ENCODE results near the gene MAML3. TPM values are rescaled to one million over a fixed set of nuclear protein-coding genes. Genes with fewer than 3 reads are reported as not detected.

MAML3 gene
- total and polyA plus RNA-seq, 5 donors from 2014 or later, result 0.11 to 1.1 (median 0.16) TPM; not detected in 1

GRCh38 chr4:139725236-139725635, 428.7 kb downstream of the MAML3 start:
- no peak overlapping the region for H3K27ac Mint-ChIP-seq
- H3K27me3 ChIP-seq (ENCODE audit: control insufficient read depth, insufficient read depth, low read length), result no peaks in the 10 kb centered on the region
- no peaks in the 10 kb centered on the region for H3K9me3 ChIP-seq (ENCODE audit: control insufficient read depth in 2 of 2, low read length in 2 of 2)
- H3K4me1 Mint-ChIP-seq, result peaks cover 0 to 3% (median 0%) of the 10 kb centered on the region in 4 donors
- DNase-seq (no peak), ATAC-seq (ENCODE audit: low read depth in 2 of 2) (no peak)
- H3K4me1 ChIP-seq (ENCODE audit: control insufficient read depth, insufficient read depth, low read length, poor library complexity, severe bottlenecking), result no peaks in the 10 kb centered on the region
- H3K36me3 ChIP-seq (ENCODE audit: control insufficient read depth, insufficient read depth, low read length), result no peaks in the 10 kb centered on the region
- no peak overlapping the region for H3K4me3 Mint-ChIP-seq
- H3K9me3 Mint-ChIP-seq, result no peaks in the 10 kb centered on the region
- H3K36me3 Mint-ChIP-seq, result peaks cover 12% of the 10 kb centered on the region
- peaks cover 1% of the 10 kb centered on the region for H3K27me3 Mint-ChIP-seq
- H3K4me3 ChIP-seq (ENCODE audit: low read depth, low read length), result no peak overlapping the region
- H3K27ac ChIP-seq (ENCODE audit: insufficient read depth, low read length, poor library complexity, severe bottlenecking), result no peak overlapping the region

- no peak overlapping the region for H3K27ac ChIP-seq (ENCODE audit: insufficient read depth, low read length, poor library complexity, severe bottlenecking)
- H3K36me3 ChIP-seq (ENCODE audit: control insufficient read depth, insufficient read depth, low read length), result no peaks in the 10 kb centered on the region
- no peaks in the 10 kb centered on the region for H3K9me3 ChIP-seq (ENCODE audit: control insufficient read depth in 2 of 2, low read length in 2 of 2)
- Mint-ChIP-seq H3K27ac (no peak overlapping the region), H3K36me3 (peaks cover 21% of the 10 kb centered on the region), H3K27me3 (no peaks in the 10 kb centered on the region), H3K4me3 (no peak overlapping the region), H3K4me1 (no peaks in the 10 kb centered on the region), H3K9me3 (peaks cover 0 to 2% (median 0%) of the 10 kb centered on the region in 7 donors)
- ATAC-seq (ENCODE audit: low read depth in 2 of 2) (no peak), DNase-seq (no peak)
- no peaks in the 10 kb centered on the region for H3K27me3 ChIP-seq (ENCODE audit: control insufficient read depth, insufficient read depth, low read length)
- no peak overlapping the region for H3K4me3 ChIP-seq (ENCODE audit: low read depth, low read length)
- no peaks in the 10 kb centered on the region for H3K4me1 ChIP-seq (ENCODE audit: control insufficient read depth, insufficient read depth, low read length, poor library complexity, severe bottlenecking)
Measured at GRCh38 chr4:139721789-139722188, 432.2 kb downstream of the MAML3 start.

GRCh38 chr4:139720806-139721205, 433.2 kb downstream of the MAML3 start:
- Histone ChIP-seq H3K36me3 (ENCODE audit: control insufficient read depth, insufficient read depth, low read length) (no peaks in the 10 kb centered on the region), H3K9me3 (ENCODE audit: control insufficient read depth in 2 of 2, low read length in 2 of 2) (no peaks in the 10 kb centered on the region), H3K27me3 (ENCODE audit: control insufficient read depth, insufficient read depth, low read length) (no peaks in the 10 kb centered on the region), H3K4me1 (ENCODE audit: control insufficient read depth, insufficient read depth, low read length, poor library complexity, severe bottlenecking) (no peaks in the 10 kb centered on the region), H3K27ac (ENCODE audit: insufficient read depth, low read length, poor library complexity, severe bottlenecking) (no peak overlapping the region), H3K4me3 (ENCODE audit: low read depth, low read length) (no peak overlapping the region)
- no peak overlapping the region for H3K4me3 Mint-ChIP-seq
- H3K36me3 Mint-ChIP-seq, result peaks cover 21% of the 10 kb centered on the region
- no peaks in the 10 kb centered on the region for H3K27me3 Mint-ChIP-seq
- ATAC-seq (ENCODE audit: low read depth in 2 of 2) (no peak), DNase-seq (no peak)
- H3K4me1 Mint-ChIP-seq, result no peaks in the 10 kb centered on the region
- no peak overlapping the region for H3K27ac Mint-ChIP-seq
- H3K9me3 Mint-ChIP-seq, result peaks cover 0 to 2% (median 0%) of the 10 kb centered on the region in 7 donors

GRCh38 chr4:139719381-139720101, 434.4 kb downstream of the MAML3 start:
- Histone ChIP-seq H3K36me3 (ENCODE audit: control insufficient read depth, insufficient read depth, low read length) (no peaks in the 10 kb centered on the region), H3K27ac (ENCODE audit: insufficient read depth, low read length, poor library complexity, severe bottlenecking) (no peak overlapping the region), H3K4me1 (ENCODE audit: control insufficient read depth, insufficient read depth, low read length, poor library complexity, severe bottlenecking) (no peaks in the 10 kb centered on the region), H3K9me3 (ENCODE audit: control insufficient read depth in 2 of 2, low read length in 2 of 2) (no peaks in the 10 kb centered on the region), H3K4me3 (ENCODE audit: low read depth, low read length) (no peak overlapping the region), H3K27me3 (ENCODE audit: control insufficient read depth, insufficient read depth, low read length) (no peaks in the 10 kb centered on the region)
- Mint-ChIP-seq H3K27ac (no peak overlapping the region), H3K4me1 (no peaks in the 10 kb centered on the region), H3K36me3 (peaks cover 17% of the 10 kb centered on the region), H3K4me3 (no peak overlapping the region), H3K27me3 (no peaks in the 10 kb centered on the region), H3K9me3 (peaks cover 0 to 2% (median 0%) of the 10 kb centered on the region in 7 donors)
- ATAC-seq (ENCODE audit: low read depth in 2 of 2) (no peak), DNase-seq (no peak)

- H3K27ac ChIP-seq (ENCODE audit: insufficient read depth, low read length, poor library complexity, severe bottlenecking), result no peak overlapping the region
- no peaks in the 10 kb centered on the region for H3K36me3 ChIP-seq (ENCODE audit: control insufficient read depth, insufficient read depth, low read length)
- Mint-ChIP-seq H3K4me3 (no peak overlapping the region), H3K27me3 (no peaks in the 10 kb centered on the region), H3K4me1 (no peaks in the 10 kb centered on the region), H3K9me3 (peaks cover 0 to 2% (median 0%) of the 10 kb centered on the region in 7 donors), H3K36me3 (peaks cover 17% of the 10 kb centered on the region), H3K27ac (no peak overlapping the region)
- H3K4me1 ChIP-seq (ENCODE audit: control insufficient read depth, insufficient read depth, low read length, poor library complexity, severe bottlenecking), result no peaks in the 10 kb centered on the region
- H3K4me3 ChIP-seq (ENCODE audit: low read depth, low read length), result no peak overlapping the region
- no peaks in the 10 kb centered on the region for H3K27me3 ChIP-seq (ENCODE audit: control insufficient read depth, insufficient read depth, low read length)
- DNase-seq, result no peak
- H3K9me3 ChIP-seq (ENCODE audit: control insufficient read depth in 2 of 2, low read length in 2 of 2), result no peaks in the 10 kb centered on the region
- no peak for ATAC-seq (ENCODE audit: low read depth in 2 of 2)
Measured at GRCh38 chr4:139718833-139719232, 435.2 kb downstream of the MAML3 start.

GRCh38 chr4:139718358-139718757, 435.6 kb downstream of the MAML3 start:
- no peaks in the 10 kb centered on the region for H3K9me3 ChIP-seq (ENCODE audit: control insufficient read depth in 2 of 2, low read length in 2 of 2)
- DNase-seq (no peak), ATAC-seq (ENCODE audit: low read depth in 2 of 2) (no peak)
- Mint-ChIP-seq H3K36me3 (peaks cover 17% of the 10 kb centered on the region), H3K27me3 (no peaks in the 10 kb centered on the region), H3K27ac (no peak overlapping the region), H3K9me3 (peaks cover 0 to 2% (median 0%) of the 10 kb centered on the region in 7 donors), H3K4me3 (no peak overlapping the region), H3K4me1 (no peaks in the 10 kb centered on the region)
- H3K4me3 ChIP-seq (ENCODE audit: low read depth, low read length), result no peak overlapping the region
- no peaks in the 10 kb centered on the region for H3K27me3 ChIP-seq (ENCODE audit: control insufficient read depth, insufficient read depth, low read length)
- no peak overlapping the region for H3K27ac ChIP-seq (ENCODE audit: insufficient read depth, low read length, poor library complexity, severe bottlenecking)
- no peaks in the 10 kb centered on the region for H3K36me3 ChIP-seq (ENCODE audit: control insufficient read depth, insufficient read depth, low read length)
- no peaks in the 10 kb centered on the region for H3K4me1 ChIP-seq (ENCODE audit: control insufficient read depth, insufficient read depth, low read length, poor library complexity, severe bottlenecking)

GRCh38 chr4:139715746-139716391, 438.1 kb downstream of the MAML3 start:
- no peaks in the 10 kb centered on the region for H3K27me3 Mint-ChIP-seq
- DNase-seq (no peak), ATAC-seq (ENCODE audit: low read depth in 2 of 2) (no peak)
- H3K4me3 Mint-ChIP-seq, result no peak overlapping the region
- Histone ChIP-seq H3K36me3 (ENCODE audit: control insufficient read depth, insufficient read depth, low read length) (no peaks in the 10 kb centered on the region), H3K4me3 (ENCODE audit: low read depth, low read length) (no peak overlapping the region), H3K27ac (ENCODE audit: insufficient read depth, low read length, poor library complexity, severe bottlenecking) (no peak overlapping the region), H3K9me3 (ENCODE audit: control insufficient read depth in 2 of 2, low read length in 2 of 2) (no peaks in the 10 kb centered on the region), H3K4me1 (ENCODE audit: control insufficient read depth, insufficient read depth, low read length, poor library complexity, severe bottlenecking) (no peaks in the 10 kb centered on the region), H3K27me3 (ENCODE audit: control insufficient read depth, insufficient read depth, low read length) (no peaks in the 10 kb centered on the region)
- no peak overlapping the region for H3K27ac Mint-ChIP-seq
- no peaks in the 10 kb centered on the region for H3K4me1 Mint-ChIP-seq
- H3K36me3 Mint-ChIP-seq, result peaks cover 17% of the 10 kb centered on the region
- peaks cover 0 to 2% (median 0%) of the 10 kb centered on the region in 7 donors for H3K9me3 Mint-ChIP-seq

GRCh38 chr4:139712882-139713281, 441.1 kb downstream of the MAML3 start:
- H3K27me3 ChIP-seq (ENCODE audit: control insufficient read depth, insufficient read depth, low read length), result no peaks in the 10 kb centered on the region
- H3K4me3 Mint-ChIP-seq, result no peak overlapping the region
- peaks cover 14% of the 10 kb centered on the region for H3K36me3 Mint-ChIP-seq
- DNase-seq (no peak), ATAC-seq (ENCODE audit: low read depth in 2 of 2) (no peak)
- H3K4me1 Mint-ChIP-seq, result no peaks in the 10 kb centered on the region
- peaks cover 0 to 2% (median 0%) of the 10 kb centered on the region in 7 donors for H3K9me3 Mint-ChIP-seq
- no peak overlapping the region for H3K4me3 ChIP-seq (ENCODE audit: low read depth, low read length)
- no peaks in the 10 kb centered on the region for H3K9me3 ChIP-seq (ENCODE audit: control insufficient read depth in 2 of 2, low read length in 2 of 2)
- no peak overlapping the region for H3K27ac Mint-ChIP-seq
- no peaks in the 10 kb centered on the region for H3K4me1 ChIP-seq (ENCODE audit: control insufficient read depth, insufficient read depth, low read length, poor library complexity, severe bottlenecking)
- no peaks in the 10 kb centered on the region for H3K36me3 ChIP-seq (ENCODE audit: control insufficient read depth, insufficient read depth, low read length)
- H3K27ac ChIP-seq (ENCODE audit: insufficient read depth, low read length, poor library complexity, severe bottlenecking), result no peak overlapping the region
- no peaks in the 10 kb centered on the region for H3K27me3 Mint-ChIP-seq

All from CD4-positive, CD25-positive, alpha-beta regulatory T cell (primary cell).